HepG2 (cell line): ENCODE measurements around the gene UTP15. TPM values are rescaled to one million over a fixed set of nuclear protein-coding genes. Genes with fewer than 3 reads are reported as not detected.

Experiments
- ARID2 ChIP-seq: sonication (generic); formaldehyde crosslinking; IDR thresholded peaks from 2 replicates; pipeline ENCODE4 v1.8.1; 2022; ENCODE audit warnings: mild to moderate bottlenecking, missing genetic modification reagents, borderline replicate concordance
- KMT2B ChIP-seq: IDR thresholded peaks from 2 replicates; pipeline ENCODE4 v1.6.1; 2016; ENCODE audit warnings: missing genetic modification reagents, missing compliant biosample characterization
- RBM22 ChIP-seq: fragments of 200-400 bp; formaldehyde crosslinking; optimal IDR thresholded peaks from 2 replicates; pipeline ENCODE3; 2017; ENCODE audit warnings: mild to moderate bottlenecking, low read length, moderate library complexity
- ZKSCAN8 ChIP-seq: IDR thresholded peaks from 2 replicates; pipeline ENCODE4 v1.6.1; 2016; ENCODE audit warnings: borderline replicate concordance, missing genetic modification reagents, missing compliant biosample characterization
- ZNF10 ChIP-seq: sonication (generic); formaldehyde crosslinking; IDR thresholded peaks from 2 replicates; pipeline ENCODE4 v1.4.0; 2020; ENCODE audit warnings: mild to moderate bottlenecking, low read depth, missing genetic modification reagents, borderline replicate concordance
- ZNF124 ChIP-seq: sonication (generic); formaldehyde crosslinking; IDR thresholded peaks from 2 replicates; pipeline ENCODE4 v1.4.0; 2020; ENCODE audit warnings: missing genetic modification reagents
- ZNF30 ChIP-seq: sonication (generic); formaldehyde crosslinking; IDR thresholded peaks from 2 replicates; pipeline ENCODE4 v1.5.0; 2020; ENCODE audit warnings: mild to moderate bottlenecking, missing genetic modification reagents
- ZNF430 ChIP-seq: sonication (generic); formaldehyde crosslinking; IDR thresholded peaks from 2 replicates; pipeline ENCODE4 v1.9.0; 2021; ENCODE audit warnings: mild to moderate bottlenecking, missing genetic modification reagents
- polyA plus RNA-seq, 8 experiments: library from polyadenylated mRNA; depleted of rRNA in 3 of 8; stranded (reverse) in 7 of 8; unstranded in 1 of 8; fragments of >200 nt; fragmentation: Illumina TruSeq in 4 of 8; extraction: Trizol in 4 of 8; gene quantifications; 2 replicates each; pipeline versions ENCODE4 v1.2.1 to v1.2.3, GENCODE V29; 2011 to 2016; ENCODE audit warnings: low read depth in 4 of 8, missing spikeins in 1 of 8, mixed read lengths in 1 of 8; ENCODE audit not compliant: insufficient read depth in 1 of 8
- total RNA-seq, 5 experiments: library from RNA; depleted of rRNA; stranded (reverse); fragments of >200 nt; fragmentation: Illumina TruSeq; extraction: Trizol; gene quantifications; 2 replicates each; pipeline ENCODE4 v1.2.3, GENCODE V29; 2016; ENCODE audit warnings: low read depth in 1 of 5
- TF ChIP-seq, protein P1 (sequence below): sonication (generic); formaldehyde crosslinking; IDR thresholded peaks from 2 replicates; pipeline ENCODE4 v1.4.0; 2020; ENCODE audit warnings: missing genetic modification reagents
- TF ChIP-seq, protein P2 (sequence below): sonication (generic); formaldehyde crosslinking; IDR thresholded peaks from 2 replicates; pipeline ENCODE4 v1.4.0; 2020; ENCODE audit warnings: missing genetic modification reagents
- TF ChIP-seq, protein P3 (sequence below): sonication (generic); formaldehyde crosslinking; IDR thresholded peaks from 2 replicates; pipeline ENCODE4 v1.4.0; 2020; ENCODE audit warnings: missing genetic modification reagents
- TF ChIP-seq, protein P4 (sequence below): sonication (generic); IDR thresholded peaks from 2 replicates; pipeline ENCODE4 v1.6.1; 2016; ENCODE audit warnings: low read depth, borderline replicate concordance
- TF ChIP-seq, protein P5 (sequence below): sonication (generic); formaldehyde crosslinking; IDR thresholded peaks from 2 replicates; pipeline ENCODE4 v1.5.1; 2020; ENCODE audit warnings: mild to moderate bottlenecking, missing genetic modification reagents, borderline replicate concordance

UTP15 gene
- total and polyA plus RNA-seq, 2 of the 13 experiments (the other 11 are each of a cell fraction or from before 2014, with no cell fraction given) = 7.3 to 35.8 TPM

DNA sequence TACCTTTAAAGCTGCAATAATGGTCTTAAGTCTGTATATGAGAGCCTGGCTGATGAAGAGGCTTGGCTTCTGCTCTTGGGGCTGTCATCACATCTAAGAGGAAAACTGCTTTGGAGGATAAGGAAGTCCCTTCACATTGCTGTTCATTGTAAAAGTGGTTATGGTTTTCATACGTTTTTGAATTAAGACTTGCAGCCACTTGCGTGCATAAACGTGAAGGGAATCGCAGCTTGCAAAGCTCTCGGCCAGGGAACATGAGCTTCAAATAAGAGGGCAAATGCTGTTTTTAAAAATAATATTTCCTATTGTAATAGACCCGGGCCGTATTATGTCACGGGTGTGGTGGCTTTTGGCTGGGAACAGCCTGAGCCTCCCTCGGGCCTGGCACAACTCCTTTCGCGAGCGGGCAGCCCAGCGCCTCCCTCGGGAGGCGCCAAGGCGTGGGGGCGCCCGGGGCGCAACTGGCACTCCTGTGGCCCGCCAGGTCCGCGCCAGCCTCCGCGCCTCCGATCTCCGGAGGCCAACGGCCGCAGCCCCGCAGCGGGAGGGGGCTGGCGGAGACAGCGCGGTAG, 59.9 kb downstream of the UTP15 start (continued):
- TF ChIP-seq, protein P1, sequence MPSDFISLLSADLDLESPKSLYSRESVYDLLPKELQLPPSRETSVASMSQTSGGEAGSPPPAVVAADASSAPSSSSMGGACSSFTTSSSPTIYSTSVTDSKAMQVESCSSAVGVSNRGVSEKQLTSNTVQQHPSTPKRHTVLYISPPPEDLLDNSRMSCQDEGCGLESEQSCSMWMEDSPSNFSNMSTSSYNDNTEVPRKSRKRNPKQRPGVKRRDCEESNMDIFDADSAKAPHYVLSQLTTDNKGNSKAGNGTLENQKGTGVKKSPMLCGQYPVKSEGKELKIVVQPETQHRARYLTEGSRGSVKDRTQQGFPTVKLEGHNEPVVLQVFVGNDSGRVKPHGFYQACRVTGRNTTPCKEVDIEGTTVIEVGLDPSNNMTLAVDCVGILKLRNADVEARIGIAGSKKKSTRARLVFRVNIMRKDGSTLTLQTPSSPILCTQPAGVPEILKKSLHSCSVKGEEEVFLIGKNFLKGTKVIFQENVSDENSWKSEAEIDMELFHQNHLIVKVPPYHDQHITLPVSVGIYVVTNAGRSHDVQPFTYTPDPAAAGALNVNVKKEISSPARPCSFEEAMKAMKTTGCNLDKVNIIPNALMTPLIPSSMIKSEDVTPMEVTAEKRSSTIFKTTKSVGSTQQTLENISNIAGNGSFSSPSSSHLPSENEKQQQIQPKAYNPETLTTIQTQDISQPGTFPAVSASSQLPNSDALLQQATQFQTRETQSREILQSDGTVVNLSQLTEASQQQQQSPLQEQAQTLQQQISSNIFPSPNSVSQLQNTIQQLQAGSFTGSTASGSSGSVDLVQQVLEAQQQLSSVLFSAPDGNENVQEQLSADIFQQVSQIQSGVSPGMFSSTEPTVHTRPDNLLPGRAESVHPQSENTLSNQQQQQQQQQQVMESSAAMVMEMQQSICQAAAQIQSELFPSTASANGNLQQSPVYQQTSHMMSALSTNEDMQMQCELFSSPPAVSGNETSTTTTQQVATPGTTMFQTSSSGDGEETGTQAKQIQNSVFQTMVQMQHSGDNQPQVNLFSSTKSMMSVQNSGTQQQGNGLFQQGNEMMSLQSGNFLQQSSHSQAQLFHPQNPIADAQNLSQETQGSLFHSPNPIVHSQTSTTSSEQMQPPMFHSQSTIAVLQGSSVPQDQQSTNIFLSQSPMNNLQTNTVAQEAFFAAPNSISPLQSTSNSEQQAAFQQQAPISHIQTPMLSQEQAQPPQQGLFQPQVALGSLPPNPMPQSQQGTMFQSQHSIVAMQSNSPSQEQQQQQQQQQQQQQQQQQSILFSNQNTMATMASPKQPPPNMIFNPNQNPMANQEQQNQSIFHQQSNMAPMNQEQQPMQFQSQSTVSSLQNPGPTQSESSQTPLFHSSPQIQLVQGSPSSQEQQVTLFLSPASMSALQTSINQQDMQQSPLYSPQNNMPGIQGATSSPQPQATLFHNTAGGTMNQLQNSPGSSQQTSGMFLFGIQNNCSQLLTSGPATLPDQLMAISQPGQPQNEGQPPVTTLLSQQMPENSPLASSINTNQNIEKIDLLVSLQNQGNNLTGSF (CRISPR knock-in tag) = no peak
- no peak for TF ChIP-seq ZNF30
- TF ChIP-seq ZKSCAN8 (CRISPR knock-in tag) = no peak
- TF ChIP-seq ZNF124 = no peak
- TF ChIP-seq ZNF430 (CRISPR knock-in tag) = peak; percentile 1; the same call in 1 of the 2 replicates
- no peak for TF ChIP-seq RBM22
- TF ChIP-seq, protein P2, sequence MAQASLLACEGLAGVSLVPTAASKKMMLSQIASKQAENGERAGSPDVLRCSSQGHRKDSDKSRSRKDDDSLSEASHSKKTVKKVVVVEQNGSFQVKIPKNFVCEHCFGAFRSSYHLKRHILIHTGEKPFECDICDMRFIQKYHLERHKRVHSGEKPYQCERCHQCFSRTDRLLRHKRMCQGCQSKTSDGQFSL (CRISPR knock-in tag) = no peak
- TF ChIP-seq, protein P3, sequence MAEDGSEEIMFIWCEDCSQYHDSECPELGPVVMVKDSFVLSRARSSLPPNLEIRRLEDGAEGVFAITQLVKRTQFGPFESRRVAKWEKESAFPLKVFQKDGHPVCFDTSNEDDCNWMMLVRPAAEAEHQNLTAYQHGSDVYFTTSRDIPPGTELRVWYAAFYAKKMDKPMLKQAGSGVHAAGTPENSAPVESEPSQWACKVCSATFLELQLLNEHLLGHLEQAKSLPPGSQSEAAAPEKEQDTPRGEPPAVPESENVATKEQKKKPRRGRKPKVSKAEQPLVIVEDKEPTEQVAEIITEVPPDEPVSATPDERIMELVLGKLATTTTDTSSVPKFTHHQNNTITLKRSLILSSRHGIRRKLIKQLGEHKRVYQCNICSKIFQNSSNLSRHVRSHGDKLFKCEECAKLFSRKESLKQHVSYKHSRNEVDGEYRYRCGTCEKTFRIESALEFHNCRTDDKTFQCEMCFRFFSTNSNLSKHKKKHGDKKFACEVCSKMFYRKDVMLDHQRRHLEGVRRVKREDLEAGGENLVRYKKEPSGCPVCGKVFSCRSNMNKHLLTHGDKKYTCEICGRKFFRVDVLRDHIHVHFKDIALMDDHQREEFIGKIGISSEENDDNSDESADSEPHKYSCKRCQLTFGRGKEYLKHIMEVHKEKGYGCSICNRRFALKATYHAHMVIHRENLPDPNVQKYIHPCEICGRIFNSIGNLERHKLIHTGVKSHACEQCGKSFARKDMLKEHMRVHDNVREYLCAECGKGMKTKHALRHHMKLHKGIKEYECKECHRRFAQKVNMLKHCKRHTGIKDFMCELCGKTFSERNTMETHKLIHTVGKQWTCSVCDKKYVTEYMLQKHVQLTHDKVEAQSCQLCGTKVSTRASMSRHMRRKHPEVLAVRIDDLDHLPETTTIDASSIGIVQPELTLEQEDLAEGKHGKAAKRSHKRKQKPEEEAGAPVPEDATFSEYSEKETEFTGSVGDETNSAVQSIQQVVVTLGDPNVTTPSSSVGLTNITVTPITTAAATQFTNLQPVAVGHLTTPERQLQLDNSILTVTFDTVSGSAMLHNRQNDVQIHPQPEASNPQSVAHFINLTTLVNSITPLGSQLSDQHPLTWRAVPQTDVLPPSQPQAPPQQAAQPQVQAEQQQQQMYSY = no peak
- no peak for TF ChIP-seq ARID2
- peak; percentile 20 for TF ChIP-seq KMT2B (CRISPR knock-in tag)
- TF ChIP-seq, protein P4, sequence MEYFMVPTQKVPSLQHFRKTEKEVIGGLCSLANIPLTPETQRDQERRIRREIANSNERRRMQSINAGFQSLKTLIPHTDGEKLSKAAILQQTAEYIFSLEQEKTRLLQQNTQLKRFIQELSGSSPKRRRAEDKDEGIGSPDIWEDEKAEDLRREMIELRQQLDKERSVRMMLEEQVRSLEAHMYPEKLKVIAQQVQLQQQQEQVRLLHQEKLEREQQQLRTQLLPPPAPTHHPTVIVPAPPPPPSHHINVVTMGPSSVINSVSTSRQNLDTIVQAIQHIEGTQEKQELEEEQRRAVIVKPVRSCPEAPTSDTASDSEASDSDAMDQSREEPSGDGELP = no peak
- TF ChIP-seq, protein P5, sequence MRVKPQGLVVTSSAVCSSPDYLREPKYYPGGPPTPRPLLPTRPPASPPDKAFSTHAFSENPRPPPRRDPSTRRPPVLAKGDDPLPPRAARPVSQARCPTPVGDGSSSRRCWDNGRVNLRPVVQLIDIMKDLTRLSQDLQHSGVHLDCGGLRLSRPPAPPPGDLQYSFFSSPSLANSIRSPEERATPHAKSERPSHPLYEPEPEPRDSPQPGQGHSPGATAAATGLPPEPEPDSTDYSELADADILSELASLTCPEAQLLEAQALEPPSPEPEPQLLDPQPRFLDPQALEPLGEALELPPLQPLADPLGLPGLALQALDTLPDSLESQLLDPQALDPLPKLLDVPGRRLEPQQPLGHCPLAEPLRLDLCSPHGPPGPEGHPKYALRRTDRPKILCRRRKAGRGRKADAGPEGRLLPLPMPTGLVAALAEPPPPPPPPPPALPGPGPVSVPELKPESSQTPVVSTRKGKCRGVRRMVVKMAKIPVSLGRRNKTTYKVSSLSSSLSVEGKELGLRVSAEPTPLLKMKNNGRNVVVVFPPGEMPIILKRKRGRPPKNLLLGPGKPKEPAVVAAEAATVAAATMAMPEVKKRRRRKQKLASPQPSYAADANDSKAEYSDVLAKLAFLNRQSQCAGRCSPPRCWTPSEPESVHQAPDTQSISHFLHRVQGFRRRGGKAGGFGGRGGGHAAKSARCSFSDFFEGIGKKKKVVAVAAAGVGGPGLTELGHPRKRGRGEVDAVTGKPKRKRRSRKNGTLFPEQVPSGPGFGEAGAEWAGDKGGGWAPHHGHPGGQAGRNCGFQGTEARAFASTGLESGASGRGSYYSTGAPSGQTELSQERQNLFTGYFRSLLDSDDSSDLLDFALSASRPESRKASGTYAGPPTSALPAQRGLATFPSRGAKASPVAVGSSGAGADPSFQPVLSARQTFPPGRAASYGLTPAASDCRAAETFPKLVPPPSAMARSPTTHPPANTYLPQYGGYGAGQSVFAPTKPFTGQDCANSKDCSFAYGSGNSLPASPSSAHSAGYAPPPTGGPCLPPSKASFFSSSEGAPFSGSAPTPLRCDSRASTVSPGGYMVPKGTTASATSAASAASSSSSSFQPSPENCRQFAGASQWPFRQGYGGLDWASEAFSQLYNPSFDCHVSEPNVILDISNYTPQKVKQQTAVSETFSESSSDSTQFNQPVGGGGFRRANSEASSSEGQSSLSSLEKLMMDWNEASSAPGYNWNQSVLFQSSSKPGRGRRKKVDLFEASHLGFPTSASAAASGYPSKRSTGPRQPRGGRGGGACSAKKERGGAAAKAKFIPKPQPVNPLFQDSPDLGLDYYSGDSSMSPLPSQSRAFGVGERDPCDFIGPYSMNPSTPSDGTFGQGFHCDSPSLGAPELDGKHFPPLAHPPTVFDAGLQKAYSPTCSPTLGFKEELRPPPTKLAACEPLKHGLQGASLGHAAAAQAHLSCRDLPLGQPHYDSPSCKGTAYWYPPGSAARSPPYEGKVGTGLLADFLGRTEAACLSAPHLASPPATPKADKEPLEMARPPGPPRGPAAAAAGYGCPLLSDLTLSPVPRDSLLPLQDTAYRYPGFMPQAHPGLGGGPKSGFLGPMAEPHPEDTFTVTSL = 0 out of 2 replicates have a peak, but pooled peaks have one; percentile 21
- TF ChIP-seq ZNF10 (CRISPR knock-in tag) = no peak
